H1 (cell line): ENCODE results near the gene GALNT1. TPM values are rescaled to one million over a fixed set of nuclear protein-coding genes. Genes with fewer than 3 reads are reported as not detected.

Experiments used
- CTCF ChIA-PET: fragments of 300-600 bp; sonication (Branson Sonifier 250); formaldehyde crosslinking; loops from one replicate; lab custom pipeline; 2021; ENCODE audit not compliant: partially characterized antibody; lab: Charles Lee
- POLR2A ChIA-PET: fragments of 300-600 bp; sonication (Branson Sonifier 250); formaldehyde crosslinking; loops from one replicate; lab custom pipeline; 2021; ENCODE audit warnings: inconsistent platforms; ENCODE audit not compliant: partially characterized antibody; lab: Charles Lee
- DNase-seq, 2 experiments: peaks; one replicate each; pipeline versions ENCODE4 v3.0.0 to v3.0.0-alpha.2; 2010 to 2022; ENCODE audit warnings: low spot score in 2 of 2, low read depth in 1 of 2, mixed read lengths in 1 of 2
- FAIRE-seq: peaks from 2 replicates; lab custom pipeline; 2011; peaks lifted over from hg19 to GRCh38; lab: Jason Lieb, UNC
- H2AFZ ChIP-seq: 2 replicates; pipeline ENCODE4 v1.8.1; 2012; ENCODE audit warnings: low read length, inconsistent platforms
- H2AK5ac ChIP-seq: 2 replicates; pipeline ENCODE4 v1.6.1; 2013; ENCODE audit warnings: low read depth, low read length
- H2BK120ac ChIP-seq: replicated peaks from 2 replicates; pipeline ENCODE3; 2013; ENCODE audit warnings: low read depth, low read length, inconsistent platforms
- H2BK12ac ChIP-seq: 2 replicates; pipeline ENCODE4 v1.6.1; 2013; ENCODE audit warnings: low read depth, low read length
- H2BK15ac ChIP-seq: 2 replicates; pipeline ENCODE4 v1.6.1; 2013; ENCODE audit warnings: low read length
- H2BK20ac ChIP-seq: 2 replicates; pipeline ENCODE4 v1.6.1; 2013; ENCODE audit warnings: low read length
- H2BK5ac ChIP-seq: 2 replicates; pipeline ENCODE4 v1.6.1; 2013; ENCODE audit warnings: low read depth, low read length
- H3K14ac ChIP-seq: 2 replicates; pipeline ENCODE4 v1.6.1; 2013; ENCODE audit warnings: inconsistent platforms; ENCODE audit not compliant: insufficient read length
- H3K18ac ChIP-seq: 2 replicates; pipeline ENCODE4 v1.6.1; 2013; ENCODE audit warnings: low read length; ENCODE audit errors: extremely low read depth
- H3K23ac ChIP-seq: 2 replicates; pipeline ENCODE4 v1.6.1; 2013; ENCODE audit warnings: inconsistent platforms; ENCODE audit not compliant: insufficient read length
- H3K23me2 ChIP-seq: 2 replicates; pipeline ENCODE4 v1.6.1; 2013; ENCODE audit warnings: low read depth, low read length
- H3K27ac ChIP-seq: 2 replicates; pipeline ENCODE4 v1.6.1; 2011; ENCODE audit warnings: low read depth, low read length, inconsistent platforms
- H3K27me3 ChIP-seq, 4 experiments: replicated peaks in 1 of 4; 1 replicate in 1 of 4; 2 replicates in 3 of 4; pipeline versions ENCODE4 v1.6.1 to v1.8.1; 2011 to 2013; ENCODE audit warnings: low read length in 3 of 4, mild to moderate bottlenecking in 3 of 4, inconsistent platforms in 2 of 4, mixed read lengths in 2 of 4, moderate library complexity in 1 of 4; ENCODE audit not compliant: control insufficient read depth in 3 of 4, insufficient read depth in 3 of 4; ENCODE audit errors: extremely low read depth in 1 of 4
- H3K36me3 ChIP-seq, 4 experiments: 2 replicates each; pipeline versions ENCODE4 v1.6.1 to v1.8.1; 2011 to 2013; ENCODE audit warnings: mild to moderate bottlenecking in 4 of 4, low read length in 3 of 4, moderate library complexity in 2 of 4, control low read depth in 1 of 4, inconsistent platforms in 1 of 4; ENCODE audit not compliant: insufficient read depth in 4 of 4, control insufficient read depth in 2 of 4
- H3K4ac ChIP-seq: replicated peaks from 2 replicates; pipeline ENCODE3; 2013; ENCODE audit warnings: low read length, low read depth, mixed read lengths, inconsistent platforms; ENCODE audit not compliant: insufficient read length
- H3K4me1 ChIP-seq, 4 experiments: replicated peaks in 1 of 4; 1 replicate in 1 of 4; 2 replicates in 3 of 4; pipeline versions ENCODE4 v1.6.1 to v1.8.1; 2011 to 2013; ENCODE audit warnings: low read length in 3 of 4, inconsistent platforms in 2 of 4, mixed read lengths in 1 of 4; ENCODE audit not compliant: insufficient read depth in 4 of 4, control insufficient read depth in 3 of 4
- H3K4me2 ChIP-seq, 2 experiments: 2 replicates each; pipeline versions ENCODE4 v1.6.1 to v1.8.1; 2011 to 2013; ENCODE audit warnings: low read depth in 2 of 2, low read length in 2 of 2, control low read depth in 1 of 2, inconsistent platforms in 1 of 2, mild to moderate bottlenecking in 1 of 2; ENCODE audit not compliant: insufficient read depth in 1 of 2
- H3K4me3 ChIP-seq, 4 experiments: fragments of 200-600, 300-600 bp in 1 of 4; sonication (generic), shearing (Covaris generic), sonication (Bioruptor Twin) in 1 of 4; 2 replicates each; pipeline versions ENCODE4 v1.5.1 to v1.8.1; 2011 to 2016; ENCODE audit warnings: low read length in 4 of 4, low read depth in 3 of 4, control low read depth in 2 of 4, inconsistent platforms in 2 of 4, mild to moderate bottlenecking in 2 of 4, mixed read lengths in 1 of 4, moderate library complexity in 1 of 4; ENCODE audit not compliant: insufficient read depth in 2 of 4; ENCODE audit errors: extremely low read depth in 1 of 4
- H3K56ac ChIP-seq: replicated peaks from 2 replicates; pipeline ENCODE3; 2013; ENCODE audit warnings: low read depth, mild to moderate bottlenecking, mixed read lengths, low read length, inconsistent platforms; ENCODE audit not compliant: insufficient read length
- H3K79me1 ChIP-seq: 2 replicates; pipeline ENCODE4 v1.6.1; 2013; ENCODE audit warnings: low read depth, low read length, control low read depth
- H3K79me2 ChIP-seq, 2 experiments: 2 replicates each; pipeline versions ENCODE4 v1.6.1 to v1.8.1; 2012 to 2013; ENCODE audit warnings: low read length in 2 of 2, mild to moderate bottlenecking in 2 of 2, inconsistent platforms in 1 of 2; ENCODE audit not compliant: insufficient read depth in 2 of 2, control insufficient read depth in 1 of 2
- H3K9ac ChIP-seq, 4 experiments: replicated peaks in 1 of 4; 1 replicate in 1 of 4; 2 replicates in 3 of 4; pipeline versions ENCODE4 v1.6.1 to v1.8.1; 2011 to 2013; ENCODE audit warnings: low read depth in 3 of 4, low read length in 3 of 4, control low read depth in 2 of 4, mild to moderate bottlenecking in 2 of 4, moderate library complexity in 2 of 4, inconsistent platforms in 1 of 4; ENCODE audit errors: extremely low read depth in 1 of 4
- H3K9me3 ChIP-seq, 2 experiments: 2 replicates each; pipeline versions ENCODE4 v1.6.1 to v1.8.1; 2012 to 2013; ENCODE audit warnings: mild to moderate bottlenecking in 2 of 2, moderate library complexity in 2 of 2, control low read depth in 1 of 2, inconsistent platforms in 1 of 2, low read depth in 1 of 2, low read length in 1 of 2, mixed read lengths in 1 of 2; ENCODE audit not compliant: insufficient read depth in 2 of 2
- H4K20me1 ChIP-seq, 2 experiments: replicated peaks in 1 of 2; 2 replicates each; pipeline versions ENCODE3 to v1.8.1; 2011 to 2013; ENCODE audit warnings: inconsistent platforms in 2 of 2, low read length in 2 of 2, mild to moderate bottlenecking in 1 of 2; ENCODE audit not compliant: insufficient read depth in 2 of 2, control insufficient read depth in 1 of 2
- H4K5ac ChIP-seq: 2 replicates; pipeline ENCODE4 v1.6.1; 2013; ENCODE audit warnings: low read length, low read depth, mixed read lengths, inconsistent platforms; ENCODE audit not compliant: insufficient read length
- H4K8ac ChIP-seq: 2 replicates; pipeline ENCODE4 v1.8.0; 2013; ENCODE audit warnings: mild to moderate bottlenecking, moderate library complexity, low read length, inconsistent platforms; ENCODE audit not compliant: insufficient read depth; ENCODE audit errors: extremely low read depth
- H4K91ac ChIP-seq: replicated peaks from 2 replicates; pipeline ENCODE3; 2013; ENCODE audit warnings: low read length, mixed read lengths, inconsistent platforms; ENCODE audit not compliant: insufficient read length
- SIN3A ChIP-seq, 2 experiments: IDR thresholded peaks in 1 of 2; conservative IDR thresholded peaks in 1 of 2; 2 replicates each; pipeline ENCODE4 v1.6.1; 2011 to 2012; ENCODE audit warnings: low read length in 2 of 2, improper control_type of control experiment in 1 of 2, low read depth in 1 of 2, mild to moderate bottlenecking in 1 of 2
- WGBS, 2 experiments: shearing (Covaris generic) in 1 of 2; methylation state at CpG; one replicate each; pipeline versions ENCODE4 v1.1.6 to v1.1.7; 2013 to 2015; ENCODE audit warnings: low lambda C conversion rate in 2 of 2, mixed read lengths in 2 of 2, inconsistent platforms in 1 of 2, low coverage in 1 of 2, missing lambda C conversion rate in 1 of 2; ENCODE audit not compliant: insufficient replicate concordance in 2 of 2, insufficient coverage in 1 of 2, insufficient read length in 1 of 2; ENCODE audit errors: extremely low coverage in 1 of 2, missing lambda C conversion rate in 1 of 2; 5-methylcytosine and 5-hydroxymethylcytosine counted together
- polyA plus RNA-seq, 7 experiments: library from polyadenylated mRNA; depleted of rRNA in 3 of 7; stranded (reverse) in 5 of 7; unstranded in 2 of 7; fragments of >200 nt in 5 of 7; fragments of 200-250 nt in 2 of 7; gene quantifications; 1 replicate in 5 of 7; 2 replicates in 1 of 7; 4 replicates in 1 of 7; pipeline versions ENCODE4 v1.2.1 to v1.2.3, GENCODE V29; 2011 to 2013; ENCODE audit warnings: missing spikeins in 2 of 7, mixed read lengths in 2 of 7
- total RNA-seq: library from RNA; stranded (reverse); fragmentation: NEBNext Ultra II Directional; extraction: Animal tissue kit (Norgen Biotek cat#: 25700); gene quantifications from 2 replicates; pipeline ENCODE4 v1.2.1, GENCODE V29; 2021

The GALNT1 gene
- total and polyA plus RNA-seq, 2 of the 8 experiments (the other 6 are each of a cell fraction or from before 2014, with no cell fraction given), result 22.4 to 101 TPM

DNA sequence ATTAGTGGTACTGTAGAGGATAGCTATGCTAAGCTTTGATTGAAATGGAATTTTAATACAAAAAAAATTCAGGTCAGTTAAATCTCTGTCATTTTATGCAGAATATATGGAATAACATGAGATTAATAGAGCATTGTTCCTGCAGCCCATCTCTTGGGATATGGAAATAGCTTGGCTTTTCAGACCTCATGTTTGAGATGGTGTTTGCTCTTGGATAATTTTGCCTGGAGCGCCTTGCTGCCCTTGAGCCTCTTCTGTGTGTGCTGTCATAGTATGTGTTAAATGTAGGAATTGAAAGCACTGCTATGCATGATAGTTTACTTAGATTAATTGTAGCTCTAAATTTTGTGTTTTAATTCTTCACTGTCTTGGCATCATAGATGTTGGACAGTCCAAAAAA lies 27.7 kb downstream of the GALNT1 start:
- no peak overlapping the region for H4K91ac ChIP-seq
- no peak overlapping the region for H3K27ac ChIP-seq
- ChIA-PET CTCF (interaction anchor here (0.6 to 1.5 kb wide), 4 partner anchors 9 to 310 kb away, joined by 3 to 6 read pairs (median 3); no protein-coding TSS in a partner anchor), POLR2A (no interaction called here)
- H3K9ac ChIP-seq, result no peak overlapping the region
- no peak overlapping the region for H3K56ac ChIP-seq
- H2BK5ac ChIP-seq, result no peak overlapping the region
- H3K23ac ChIP-seq, result no peak overlapping the region
- H2BK15ac ChIP-seq, result no peak overlapping the region
- H3K18ac ChIP-seq, result no peak overlapping the region
- no peak overlapping the region for H2AFZ ChIP-seq
- no peaks in the 10 kb centered on the region for H3K27me3 ChIP-seq
- H3K23me2 ChIP-seq, result no peaks in the 10 kb centered on the region
- peaks cover 0 to 86% of the 10 kb centered on the region in 2 experiments; a peak in 3 of 4 replicates for H3K79me2 ChIP-seq
- H2BK12ac ChIP-seq, result no peak overlapping the region
- peaks cover 0 to 3% of the 10 kb centered on the region in 2 experiments for H4K20me1 ChIP-seq
- no peak overlapping the region for H3K14ac ChIP-seq
- FAIRE-seq (no peak), DNase-seq (no peak)
- no peak overlapping the region for H2AK5ac ChIP-seq
- no peak overlapping the region for H4K8ac ChIP-seq
- H3K9me3 ChIP-seq, result no peaks in the 10 kb centered on the region
- H3K36me3 ChIP-seq, result no peaks in the 10 kb centered on the region
- H4K5ac ChIP-seq, result no peak overlapping the region
- no peak overlapping the region for H2BK120ac ChIP-seq
- no peak for TF ChIP-seq SIN3A (conservative IDR thresholded peaks at IDR 0.05 in 1 of 2, IDR thresholded peaks at IDR 0.05 in 1 of 2; ENCODE audit: low read depth in 1 of 2, low read length in 2 of 2)
- H3K79me1 ChIP-seq, result peaks cover 6% of the 10 kb centered on the region; the same call in 1 of the 2 replicates
- no peak overlapping the region for H3K4me2 ChIP-seq
- peaks cover 2 to 13% (median 5%) of the 10 kb centered on the region in 4 experiments; a peak in 4 of 7 replicates for H3K4me1 ChIP-seq
- H3K4ac ChIP-seq, result no peak overlapping the region
- H3K4me3 ChIP-seq, result no peak overlapping the region
- no peak overlapping the region for H2BK20ac ChIP-seq
- 83% methylated on average over 1 of the region's 1 CpG; no CpG with 5 or more reads in 1 of the 2 experiments for WGBS, 2 experiments
